ENCODE measurements around the gene CDK17.

- TF ChIP-seq ZFX (IDR thresholded peaks at IDR 0.05; ENCODE audit: borderline replicate concordance), result no peak
- TF ChIP-seq CTCF (IDR thresholded peaks at IDR 0.05), result no peak
Measured at GRCh38 chr12:96242597-96242996, 157.6 kb downstream of the CDK17 start.
